Endothelial cell of umbilical vein (primary cell): Measurements from ENCODE around the gene KIFC3. TPM values are rescaled to one million over a fixed set of nuclear protein-coding genes. Genes with fewer than 3 reads are reported as not detected.

Experiments
- BruUV-seq: library from RNA; stranded (reverse); fragments of 400-500 nt; replicated peaks from 2 replicates; lab custom pipeline; 2021; lab: Mats Ljungman, UMichigan
- CTCF ChIA-PET: fragments of 300-600, 350-600 bp; sonication (Branson Sonifier 250); formaldehyde crosslinking; loops from one replicate; lab custom pipeline; 2021; ENCODE audit warnings: antibody characterized with exemption, inconsistent platforms; lab: Charles Lee
- POLR2A ChIA-PET: fragments of 300-600, 350-600 bp; sonication (Branson Sonifier 250); formaldehyde crosslinking; loops from one replicate; lab custom pipeline; 2021; ENCODE audit warnings: antibody characterized with exemption, inconsistent platforms; lab: Charles Lee
- DNase-seq: peaks from one replicate; pipeline ENCODE4 v3.0.0-alpha.2; 2011; ENCODE audit warnings: low read depth, low spot score
- FAIRE-seq: peaks from 2 replicates; lab custom pipeline; 2011; peaks lifted over from hg19 to GRCh38; lab: Jason Lieb, UNC
- H2AFZ ChIP-seq: 2 replicates; pipeline ENCODE4 v1.6.0; 2012; ENCODE audit warnings: low read depth, low read length, control low read depth, inconsistent platforms
- H3K27ac ChIP-seq: 2 replicates; pipeline ENCODE4 v1.5.1; 2011; ENCODE audit warnings: low read depth, mild to moderate bottlenecking, control low read depth, low read length, moderate library complexity; ENCODE audit not compliant: insufficient read depth
- H3K27me3 ChIP-seq, 2 experiments: 2 replicates each; pipeline versions ENCODE4 v1.6.0 to v1.6.1; 2011; ENCODE audit warnings: low read length in 2 of 2, mixed read lengths in 1 of 2; ENCODE audit not compliant: control insufficient read depth in 2 of 2, insufficient read depth in 2 of 2
- H3K36me3 ChIP-seq, 2 experiments: 2 replicates in 1 of 2; 3 replicates in 1 of 2; pipeline ENCODE4 v1.5.1; 2011; ENCODE audit warnings: low read length in 2 of 2, mild to moderate bottlenecking in 1 of 2, moderate library complexity in 1 of 2; ENCODE audit not compliant: control insufficient read depth in 2 of 2, insufficient read depth in 2 of 2; ENCODE audit errors: extremely low read depth in 1 of 2
- H3K4me1 ChIP-seq: 3 replicates; pipeline ENCODE4 v1.5.1; 2011; ENCODE audit warnings: mild to moderate bottlenecking, low read length; ENCODE audit not compliant: control insufficient read depth, insufficient read depth; ENCODE audit errors: extremely low read depth
- H3K4me2 ChIP-seq: 2 replicates; pipeline ENCODE4 v1.6.1; 2011; ENCODE audit warnings: low read length, control low read depth, mixed read lengths; ENCODE audit not compliant: insufficient read depth
- H3K4me3 ChIP-seq, 3 experiments: fragments of 200-600 bp in 1 of 3; sonication (generic), shearing (Covaris generic) in 1 of 3; replicated peaks in 1 of 3; 2 replicates each; pipeline ENCODE4 v1.5.1; 2011 to 2016; ENCODE audit warnings: control low read depth in 3 of 3, low read length in 3 of 3, mild to moderate bottlenecking in 2 of 3, inconsistent platforms in 1 of 3, low read depth in 1 of 3, moderate library complexity in 1 of 3; ENCODE audit not compliant: insufficient read depth in 1 of 3
- H3K79me2 ChIP-seq: 2 replicates; pipeline ENCODE4 v1.6.0; 2012; ENCODE audit warnings: low read length, inconsistent platforms; ENCODE audit not compliant: control insufficient read depth, insufficient read depth
- H3K9ac ChIP-seq: replicated peaks from 2 replicates; pipeline ENCODE3; 2011; ENCODE audit warnings: low read length, control low read depth; ENCODE audit not compliant: insufficient read depth; ENCODE audit errors: extremely low read depth
- H3K9me1 ChIP-seq: replicated peaks from 3 replicates; pipeline ENCODE4 v1.6.0; 2011; ENCODE audit warnings: mild to moderate bottlenecking, low read length; ENCODE audit not compliant: control insufficient read depth, insufficient read depth; ENCODE audit errors: extremely low read depth
- H3K9me3 ChIP-seq: replicated peaks from 2 replicates; pipeline ENCODE4 v1.5.1; 2012; ENCODE audit warnings: low read length, inconsistent platforms; ENCODE audit not compliant: control insufficient read depth, insufficient read depth
- H4K20me1 ChIP-seq: replicated peaks from 2 replicates; pipeline ENCODE3; 2011; ENCODE audit warnings: mild to moderate bottlenecking, low read length; ENCODE audit not compliant: control insufficient read depth, insufficient read depth; ENCODE audit errors: extremely low read depth
- CTCF ChIP-seq, 2 donors: IDR thresholded peaks; 1 replicate in 1 of 2; 2 replicates in 1 of 2; pipeline ENCODE4 v1.5.1; 2011; ENCODE audit warnings: low read length in 2 of 2, mild to moderate bottlenecking in 2 of 2, moderate library complexity in 2 of 2, control low read depth in 1 of 2, inconsistent platforms in 1 of 2, low read depth in 1 of 2; ENCODE audit not compliant: insufficient read depth in 1 of 2; ENCODE audit errors: extremely low read depth in 1 of 2
- FOS ChIP-seq: IDR thresholded peaks from 2 replicates; pipeline ENCODE4 v1.6.1; 2011; ENCODE audit warnings: mild to moderate bottlenecking, low read length, moderate library complexity, borderline replicate concordance; ENCODE audit not compliant: insufficient read depth
- JUN ChIP-seq: IDR thresholded peaks from 2 replicates; pipeline ENCODE4 v1.6.1; 2011; ENCODE audit warnings: borderline replicate concordance, low read depth; ENCODE audit not compliant: insufficient read length, insufficient read depth
- MYC ChIP-seq: IDR thresholded peaks from one replicate; pipeline ENCODE4 v1.6.1; 2011; ENCODE audit warnings: mild to moderate bottlenecking, low read depth, low read length
- POLR2A ChIP-seq: IDR thresholded peaks from 2 replicates; pipeline ENCODE4 v1.6.1; 2012; ENCODE audit warnings: low read depth, mild to moderate bottlenecking, control low read depth, low read length
- POLR2AphosphoS5 ChIP-seq: IDR thresholded peaks from 2 replicates; pipeline ENCODE4 v1.6.1; 2012; ENCODE audit warnings: low read depth, mild to moderate bottlenecking, control low read depth, low read length, moderate library complexity; ENCODE audit not compliant: insufficient read depth
- dilution Hi-C: fragments of 300-500 bp; cut with MboI; formaldehyde crosslinking; loops from one replicate; pipeline ENCODE4 v1.15.0; 2019; ENCODE audit warnings: low sequenced_read_pairs; ENCODE audit not compliant: extremely low pct_ligation_motif_present
- intact Hi-C: fragments of 100-400 bp; cut with micrococcal nuclease; formaldehyde crosslinking; loops from one replicate; pipeline ENCODE4 v1.10.0; 2022
- polyA plus RNA-seq, 4 experiments: library from polyadenylated mRNA; depleted of rRNA in 3 of 4; stranded (reverse) in 3 of 4; unstranded in 1 of 4; fragments of >200 nt; gene quantifications; 2 replicates each; pipeline versions ENCODE4 v1.2.1 to v1.2.3, GENCODE V29; 2011 to 2012; ENCODE audit warnings: missing spikeins in 1 of 4
- total RNA-seq: library from RNA; stranded (reverse); gene quantifications from 2 replicates; pipeline ENCODE4 v1.2.3, GENCODE V29; 2021
- TF ChIP-seq, protein P1 (sequence below): IDR thresholded peaks from 2 replicates; pipeline ENCODE4 v1.6.1; 2011; ENCODE audit not compliant: insufficient read depth, insufficient read length

Gene KIFC3
- total and polyA plus RNA-seq, 2 donors (not counting 3 experiments of a cell fraction or from before 2014, with no cell fraction given), result 36.3 to 62.2 TPM

GRCh38 chr16:57795431-57795878 is 6.8 kb downstream of the KIFC3 start:
- TF ChIP-seq JUN (no peak), MYC (no peak), POLR2A (no peak), FOS (no peak), CTCF (IDR thresholded peaks at IDR 0.05; ENCODE audit: extremely low read depth in 1 of 2, insufficient read depth in 1 of 2, low read depth in 1 of 2, low read length in 2 of 2) (peak; percentile 19 to 45), POLR2AphosphoS5 (no peak)
- TF ChIP-seq, protein P1, sequence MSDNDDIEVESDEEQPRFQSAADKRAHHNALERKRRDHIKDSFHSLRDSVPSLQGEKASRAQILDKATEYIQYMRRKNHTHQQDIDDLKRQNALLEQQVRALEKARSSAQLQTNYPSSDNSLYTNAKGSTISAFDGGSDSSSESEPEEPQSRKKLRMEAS, result no peak
- H3K9ac ChIP-seq, result no peak overlapping the region
- H3K79me2 ChIP-seq, result peaks cover 4% of the 10 kb centered on the region
- peaks cover 12% of the 10 kb centered on the region for H3K4me1 ChIP-seq
- intact Hi-C loops (loop anchor here (1.0 kb wide), 1 partner anchor 68 kb away; no protein-coding TSS in a partner anchor), dilution Hi-C loops (no loop called here)
- peaks cover 6 to 15% of the 10 kb centered on the region in 2 experiments for H3K36me3 ChIP-seq
- H3K4me3 ChIP-seq, result no peak overlapping the region
- no peaks in the 10 kb centered on the region for H4K20me1 ChIP-seq
- H3K27me3 ChIP-seq, result no peaks in the 10 kb centered on the region
- no peaks in the 10 kb centered on the region for H3K9me3 ChIP-seq
- no peak overlapping the region for H2AFZ ChIP-seq
- DNase-seq (peak; percentile 31), FAIRE-seq (peak; percentile 47)
- CTCF ChIA-PET, result interaction anchor here (1.0 to 2.4 kb wide), 9 partner anchors 9 to 209 kb away, joined by 3 to 13 read pairs (median 4); no protein-coding TSS in a partner anchor
- BruUV-seq, result no TSS peak
- POLR2A ChIA-PET, result no interaction called here
- H3K27ac ChIP-seq, result no peak overlapping the region
- no peak overlapping the region for H3K4me2 ChIP-seq
- no peaks in the 10 kb centered on the region for H3K9me1 ChIP-seq
